GM06990 (cell line): ENCODE data around the gene CTNNA2.

Experiments used
- DNase-seq: peaks from one replicate; pipeline ENCODE4 v3.0.0-alpha.2; 2011; ENCODE audit not compliant: insufficient read length; ENCODE audit errors: extremely low read depth
- H3K27me3 ChIP-seq: replicated peaks from 2 replicates; pipeline ENCODE4 v1.6.0; 2011; ENCODE audit warnings: low read length; ENCODE audit not compliant: control insufficient read depth, insufficient read depth
- H3K36me3 ChIP-seq: 2 replicates; pipeline ENCODE4 v1.5.1; 2011; ENCODE audit warnings: low read length; ENCODE audit not compliant: control insufficient read depth, insufficient read depth
- H3K4me3 ChIP-seq: replicated peaks from 2 replicates; pipeline ENCODE4 v1.5.1; 2011; ENCODE audit warnings: low read depth, mild to moderate bottlenecking, control low read depth, low read length
- CTCF ChIP-seq: IDR thresholded peaks from 2 replicates; pipeline ENCODE4 v1.5.1; 2011; ENCODE audit warnings: low read length, control low read depth, mild to moderate bottlenecking, inconsistent platforms; ENCODE audit not compliant: insufficient read depth, poor library complexity, severe bottlenecking

CTNNA2 gene

GRCh38 chr2:80459028-80459427 is 946.2 kb downstream of the CTNNA2 start:
- TF ChIP-seq CTCF, result no peak
- no peak for DNase-seq
- no peaks in the 10 kb centered on the region for H3K27me3 ChIP-seq
- no peaks in the 10 kb centered on the region for H3K36me3 ChIP-seq
- H3K4me3 ChIP-seq, result no peak overlapping the region

- DNase-seq, result no peak
- Histone ChIP-seq H3K36me3 (no peaks in the 10 kb centered on the region), H3K27me3 (no peaks in the 10 kb centered on the region), H3K4me3 (no peak overlapping the region)
- TF ChIP-seq CTCF, result no peak
Observed at GRCh38 chr2:80461505-80462197, 948.8 kb downstream of the CTNNA2 start.

GRCh38 chr2:80462654-80463053 is 949.8 kb downstream of the CTNNA2 start:
- Histone ChIP-seq H3K36me3 (no peaks in the 10 kb centered on the region), H3K27me3 (no peaks in the 10 kb centered on the region), H3K4me3 (no peak overlapping the region; the same call in 1 of the 2 replicates)
- DNase-seq, result no peak
- no peak for TF ChIP-seq CTCF

- no peak for TF ChIP-seq CTCF
- H3K4me3 ChIP-seq, result no peak overlapping the region
- H3K36me3 ChIP-seq, result no peaks in the 10 kb centered on the region
- H3K27me3 ChIP-seq, result no peaks in the 10 kb centered on the region
- peak; percentile 20 for DNase-seq
Observed at GRCh38 chr2:80464275-80464674, 951.4 kb downstream of the CTNNA2 start.

- no peaks in the 10 kb centered on the region for H3K36me3 ChIP-seq
- no peak for TF ChIP-seq CTCF
- DNase-seq, result no peak
- no peak overlapping the region for H3K4me3 ChIP-seq
- no peaks in the 10 kb centered on the region for H3K27me3 ChIP-seq
Observed at GRCh38 chr2:80467262-80467811, 954.5 kb downstream of the CTNNA2 start.
